GM04503 (cell line): ENCODE data around the gene NPIPA3.
"Not testable (repeated sequence)": the region's sequence is repeated elsewhere in the genome, so short reads cannot be mapped to it uniquely, and the experiment has no call there.

Experiments used
- DNase-seq: peaks from one replicate; pipeline ENCODE4 v3.0.0-alpha.2; 2012; ENCODE audit warnings: low read depth

NPIPA3 gene

DNA sequence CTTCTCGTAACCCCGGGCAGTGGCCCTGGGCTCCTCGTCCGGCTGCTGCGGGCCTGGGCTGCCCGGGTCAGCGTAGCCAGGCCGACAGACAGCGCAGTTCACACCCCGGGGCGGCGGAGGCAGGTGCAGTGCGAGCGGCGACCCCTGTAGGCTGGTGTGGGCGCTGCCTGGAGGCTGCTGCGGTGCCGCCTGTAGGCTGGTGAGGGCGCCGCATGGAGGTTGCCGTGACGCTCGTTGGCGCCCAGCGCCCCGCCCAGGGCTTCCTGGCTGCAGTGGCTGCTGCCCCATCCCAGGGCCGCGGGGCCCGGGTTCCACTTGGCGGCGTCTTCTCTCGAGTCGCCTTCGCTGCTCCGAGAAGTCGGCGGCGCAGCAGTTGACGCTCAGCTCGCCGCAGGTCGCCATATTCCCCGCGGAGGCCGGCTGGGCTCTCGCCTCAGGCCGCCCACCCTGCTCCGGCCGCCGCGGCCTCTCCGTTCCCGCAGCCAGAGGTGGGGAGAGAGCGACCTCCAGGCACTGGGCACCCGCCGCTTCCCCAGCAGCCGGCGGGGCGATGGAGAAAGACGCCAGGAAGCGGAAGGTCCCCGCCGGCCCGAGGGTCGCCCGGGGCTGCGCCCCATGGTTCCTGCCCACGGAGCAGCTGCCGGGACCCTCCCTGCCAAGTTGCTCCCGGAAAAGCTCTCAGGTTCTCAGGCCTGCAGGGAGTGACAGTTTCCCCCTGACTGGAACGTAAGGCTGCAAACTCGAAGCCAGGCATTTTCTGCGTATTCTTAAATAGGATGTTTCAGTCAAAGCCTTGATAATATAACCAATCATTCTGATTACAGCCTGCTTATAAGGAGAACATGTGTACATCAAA lies at the start of gene NPIPA3:
Gene NPIPA3, plus strand, starts transcription at position 256 of the 856 bp plus-strand sequence. CDS start 5,533 bp downstream, outside the sequence.
- not testable (repeated sequence) for DNase-seq

DNA sequence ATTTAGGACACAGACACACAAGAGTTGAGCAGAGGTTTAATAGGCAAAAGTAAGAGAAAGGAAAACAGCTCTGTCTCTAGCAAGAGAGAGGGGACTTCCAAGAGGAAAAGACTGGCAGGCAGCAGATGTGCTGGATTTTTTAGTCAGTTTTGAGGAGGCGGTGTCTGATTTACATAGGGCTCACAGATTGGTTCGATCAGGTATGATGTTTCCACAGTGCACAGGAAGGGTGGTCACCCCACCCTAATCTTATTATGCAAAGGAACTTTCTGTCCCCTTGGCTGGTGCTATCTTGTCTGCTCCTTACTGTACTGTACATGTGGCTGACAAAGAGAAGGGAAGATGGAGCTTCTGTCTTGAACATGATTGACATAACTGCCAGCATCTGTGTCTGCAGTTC lies 45.1 kb upstream of the NPIPA3 start:
- DNase-seq: no peak

DNA sequence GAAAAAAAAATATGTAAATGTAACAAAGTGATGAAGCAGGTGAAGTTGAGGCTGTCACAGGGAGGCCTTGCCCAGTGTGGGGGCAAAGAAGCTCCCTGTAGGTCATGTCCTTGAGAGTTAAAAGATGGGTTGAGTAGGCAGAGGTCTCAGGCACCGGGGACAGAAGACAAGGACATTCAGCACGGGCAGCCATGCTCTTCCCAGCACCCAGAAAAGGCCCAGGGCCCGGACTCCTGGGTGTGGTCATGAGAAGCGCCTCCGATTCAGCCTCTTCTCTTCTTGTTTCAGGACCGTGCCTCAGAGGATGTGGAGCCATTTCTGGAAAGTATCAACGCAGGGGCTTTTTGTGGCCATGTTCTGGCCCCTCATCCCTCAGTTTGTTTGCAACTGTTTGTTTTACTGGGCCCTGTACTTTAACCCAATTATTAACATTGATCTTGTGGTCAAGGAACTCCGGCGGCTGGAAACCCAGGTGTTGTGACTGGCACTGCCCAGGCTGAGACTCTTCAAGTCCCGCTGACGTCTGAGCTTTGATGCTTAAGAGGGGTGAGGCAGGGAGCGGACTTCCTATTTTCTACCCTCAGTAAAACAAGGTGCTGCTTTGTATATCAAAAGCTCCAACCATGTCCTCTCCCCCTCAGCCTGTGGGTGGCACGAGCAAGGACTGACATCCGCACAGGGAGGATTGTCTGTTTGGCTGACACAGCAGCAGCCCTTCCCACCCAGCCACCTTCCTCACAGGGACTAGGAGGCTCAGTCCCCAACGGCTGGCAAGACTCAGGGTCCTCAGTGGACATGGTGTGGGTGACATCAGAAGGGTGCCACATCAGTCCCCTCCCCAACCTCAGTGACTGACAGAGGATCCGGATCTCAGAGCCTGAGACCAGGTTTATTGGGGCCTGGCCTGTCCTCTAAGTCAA lies 35.6 kb upstream of the NPIPA3 start:
- DNase-seq: no peak

DNA sequence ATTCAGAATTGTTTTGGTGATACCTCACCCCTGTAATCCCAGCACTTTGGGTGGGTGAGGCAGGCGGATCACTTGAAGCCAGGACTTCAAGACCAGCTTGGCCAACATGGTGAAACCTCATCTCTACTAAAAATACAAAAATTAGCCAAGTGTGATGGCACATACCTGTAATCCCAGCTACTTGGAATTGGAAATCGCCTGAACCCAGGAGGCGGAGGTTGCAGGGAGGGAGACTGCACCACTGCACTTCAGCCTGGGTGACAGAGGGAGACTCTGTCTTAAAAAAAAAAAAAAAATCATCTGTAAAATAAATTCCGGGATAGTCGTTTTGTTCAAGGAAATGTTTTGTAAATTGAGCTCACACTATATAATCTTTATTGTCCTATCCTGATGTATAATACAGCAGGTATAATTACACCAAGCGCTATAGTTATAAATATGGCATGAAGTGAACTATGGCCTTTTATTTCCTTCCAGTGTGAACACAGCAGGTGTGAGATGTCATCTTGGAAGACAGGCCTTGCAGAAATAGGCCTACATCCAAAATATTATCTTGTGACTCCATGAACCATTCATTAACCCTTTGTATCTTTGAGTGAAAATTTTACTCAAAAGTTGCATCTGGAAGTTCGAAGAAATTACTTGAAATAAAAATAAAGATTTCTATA lies 34.5 kb upstream of the NPIPA3 start:
- no peak for DNase-seq

DNA sequence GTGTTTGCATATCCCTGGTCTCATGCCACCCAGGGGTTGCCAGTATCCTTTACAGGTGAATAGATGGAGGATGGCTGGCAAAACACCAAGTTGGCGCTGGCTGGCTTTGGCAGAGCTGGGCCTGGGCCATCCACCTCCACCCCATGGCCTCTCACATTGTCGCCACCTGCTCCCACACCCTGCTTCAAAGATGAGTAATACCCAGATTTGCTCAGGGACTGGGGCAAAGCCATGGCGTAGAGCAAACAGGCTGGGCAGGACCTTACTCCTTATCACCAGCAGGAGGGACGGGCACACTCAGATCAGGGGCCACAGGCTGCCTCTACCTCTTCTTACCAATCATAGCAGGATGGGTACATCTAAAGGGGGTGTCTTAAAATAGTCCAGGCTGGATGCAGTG lies 33.4 kb upstream of the NPIPA3 start:
- no peak for DNase-seq

DNA sequence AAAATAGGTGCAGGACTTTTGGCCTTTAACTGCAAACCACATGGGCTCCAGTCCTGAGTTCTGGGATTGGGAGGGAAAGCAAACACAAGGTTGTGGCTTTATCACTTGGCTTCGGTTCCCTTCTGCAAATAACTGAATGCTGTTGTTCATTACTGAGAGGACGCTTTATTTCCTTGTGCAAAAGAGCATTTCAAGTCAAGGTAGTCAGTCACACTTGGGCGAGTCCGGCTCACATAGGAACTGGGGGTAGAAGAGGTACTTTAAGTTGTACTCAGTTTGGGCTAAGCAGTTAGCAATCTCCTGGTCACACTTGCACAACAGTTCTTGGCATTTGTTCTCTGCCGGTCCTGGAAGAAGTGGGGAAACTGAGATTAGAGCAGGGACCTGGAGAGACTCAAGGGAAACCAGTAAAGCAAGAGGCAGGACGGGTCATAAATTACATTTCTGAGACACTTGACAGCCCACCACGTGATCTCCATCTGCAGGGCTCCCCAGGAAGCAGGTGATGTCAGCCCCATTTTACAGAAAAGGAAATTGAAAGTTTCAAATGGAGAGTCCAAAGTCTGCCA lies 30.7 kb upstream of the NPIPA3 start:
- no peak for DNase-seq

DNA sequence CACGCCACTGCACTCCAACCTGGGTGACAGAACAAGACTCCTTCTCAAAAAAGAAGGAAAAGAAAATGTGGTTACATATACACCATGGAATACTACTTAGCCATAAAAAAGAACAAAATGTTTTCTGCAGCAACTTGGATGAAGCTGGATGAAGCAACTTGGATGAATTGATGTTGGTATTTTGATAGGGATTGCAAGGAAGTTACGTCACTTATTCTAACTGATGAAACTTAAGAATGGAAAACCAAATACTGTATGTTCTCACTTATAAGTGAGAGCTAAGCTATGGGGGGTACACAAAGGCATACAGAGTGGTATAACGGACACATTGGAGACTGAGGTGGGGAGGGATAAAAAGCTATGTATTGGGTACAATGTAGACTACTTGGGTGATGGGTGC lies 26.6 kb upstream of the NPIPA3 start:
- no peak for DNase-seq

DNA sequence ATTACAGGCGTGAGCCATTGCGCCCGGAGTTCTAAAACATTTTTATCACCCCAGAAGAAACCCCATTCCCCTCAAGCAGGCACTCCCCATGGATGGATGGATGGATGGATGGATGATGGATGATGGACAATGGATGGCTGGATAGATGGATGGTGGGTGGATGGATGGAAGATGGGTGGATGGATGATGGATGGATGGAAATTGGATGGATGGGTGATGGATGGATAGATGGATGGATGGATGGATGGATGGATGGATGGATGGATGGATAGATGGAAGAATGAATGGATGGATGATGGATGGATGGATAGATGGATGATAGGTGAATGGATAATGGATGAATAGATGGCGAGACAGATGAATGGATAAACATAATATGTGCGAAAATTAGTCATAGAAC lies 25.6 kb upstream of the NPIPA3 start:
- no peak for DNase-seq

DNA sequence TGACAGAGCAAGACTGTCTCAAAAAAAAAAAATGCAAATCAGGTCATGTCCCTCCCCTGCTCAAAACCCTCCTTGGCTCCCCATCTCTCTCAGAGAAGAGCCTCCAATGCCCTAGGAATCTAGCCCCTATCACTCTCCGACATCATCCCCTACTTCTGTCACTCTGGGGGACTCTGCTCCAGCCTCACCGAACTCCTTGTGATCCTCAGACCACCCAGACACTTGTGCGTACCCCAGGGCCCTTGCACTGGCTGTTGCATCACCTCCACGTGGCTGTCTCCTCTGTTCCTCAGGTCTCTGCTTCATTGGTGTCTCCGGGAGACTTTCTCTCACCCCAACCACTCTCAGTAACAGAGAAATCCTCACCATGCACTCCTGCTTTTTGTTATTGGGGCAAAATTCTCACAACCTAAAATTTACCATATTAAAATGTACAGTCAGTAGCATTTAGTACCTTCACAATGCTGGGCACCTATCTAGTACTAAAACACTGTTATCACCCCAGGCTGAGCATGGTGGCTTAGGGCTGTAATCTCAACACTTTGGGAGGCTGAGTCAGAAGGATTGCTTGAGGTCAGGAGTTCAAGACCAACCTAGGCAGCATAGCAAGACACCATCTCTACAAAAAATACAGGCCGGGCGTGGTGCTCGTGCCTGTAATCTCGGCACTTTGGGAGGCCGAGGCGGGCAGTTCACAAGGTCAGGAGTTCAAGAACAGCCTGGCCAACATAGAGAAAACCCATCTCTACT lies 24.3 kb upstream of the NPIPA3 start:
- DNase-seq: no peak

DNA sequence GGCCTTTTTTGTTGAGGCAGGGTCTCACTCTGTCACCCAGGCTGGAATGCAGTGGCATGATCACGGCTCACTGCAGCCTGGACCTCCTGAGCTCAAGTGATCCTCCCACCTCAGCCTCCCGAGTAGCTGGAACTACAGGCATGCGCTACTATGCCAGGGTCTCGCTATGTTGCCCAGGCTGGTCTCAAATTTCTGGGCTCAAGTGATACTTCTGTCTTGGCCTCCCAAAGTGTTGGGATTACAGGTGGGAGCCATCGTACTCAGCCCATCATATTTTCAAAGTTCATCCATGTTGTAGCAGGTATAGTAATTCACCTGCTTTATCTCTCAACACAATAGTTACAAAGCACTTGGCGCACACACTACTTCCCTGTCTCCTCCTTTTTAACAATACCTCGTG lies 22.8 kb upstream of the NPIPA3 start:
- DNase-seq: not testable (repeated sequence)

DNA sequence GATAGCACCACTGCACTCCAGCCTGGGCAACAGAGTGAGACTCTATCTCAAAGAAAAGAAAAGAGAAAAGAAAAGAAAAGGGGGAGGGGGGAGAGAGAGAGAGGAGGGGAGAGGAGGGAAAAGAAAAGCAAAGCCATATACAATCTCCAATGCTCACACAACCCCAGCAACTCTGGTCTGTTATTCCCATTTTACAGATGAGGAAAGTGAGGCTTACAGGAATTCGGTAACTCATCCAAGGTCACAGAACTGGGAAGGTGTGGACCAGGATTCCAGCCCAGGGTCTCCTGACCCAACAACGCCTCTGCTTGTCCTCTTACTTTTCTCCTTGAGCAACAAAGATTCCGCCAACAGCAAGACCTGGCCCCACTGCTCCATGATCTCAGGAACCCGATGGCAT lies 22.1 kb upstream of the NPIPA3 start:
- DNase-seq: no peak

DNA sequence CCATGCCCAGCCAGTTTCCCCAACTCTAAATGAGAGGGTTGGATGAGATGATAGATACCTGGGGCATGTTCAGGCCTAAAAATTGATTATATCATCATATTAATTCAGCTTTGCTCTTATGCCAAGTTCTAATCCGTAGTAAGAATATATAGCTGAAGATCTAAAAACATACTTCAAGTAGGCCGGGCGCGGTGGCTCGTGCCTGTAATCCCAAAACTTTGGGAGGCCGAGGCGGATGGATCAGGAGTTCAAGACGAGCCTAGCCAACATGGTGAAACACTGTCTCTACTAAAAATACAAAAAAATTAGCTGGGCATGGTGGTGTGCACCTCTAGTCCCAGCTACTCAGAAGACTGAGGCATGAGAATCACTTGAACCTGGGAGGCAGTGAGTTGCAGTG lies 21.1 kb upstream of the NPIPA3 start:
- no peak for DNase-seq

DNA sequence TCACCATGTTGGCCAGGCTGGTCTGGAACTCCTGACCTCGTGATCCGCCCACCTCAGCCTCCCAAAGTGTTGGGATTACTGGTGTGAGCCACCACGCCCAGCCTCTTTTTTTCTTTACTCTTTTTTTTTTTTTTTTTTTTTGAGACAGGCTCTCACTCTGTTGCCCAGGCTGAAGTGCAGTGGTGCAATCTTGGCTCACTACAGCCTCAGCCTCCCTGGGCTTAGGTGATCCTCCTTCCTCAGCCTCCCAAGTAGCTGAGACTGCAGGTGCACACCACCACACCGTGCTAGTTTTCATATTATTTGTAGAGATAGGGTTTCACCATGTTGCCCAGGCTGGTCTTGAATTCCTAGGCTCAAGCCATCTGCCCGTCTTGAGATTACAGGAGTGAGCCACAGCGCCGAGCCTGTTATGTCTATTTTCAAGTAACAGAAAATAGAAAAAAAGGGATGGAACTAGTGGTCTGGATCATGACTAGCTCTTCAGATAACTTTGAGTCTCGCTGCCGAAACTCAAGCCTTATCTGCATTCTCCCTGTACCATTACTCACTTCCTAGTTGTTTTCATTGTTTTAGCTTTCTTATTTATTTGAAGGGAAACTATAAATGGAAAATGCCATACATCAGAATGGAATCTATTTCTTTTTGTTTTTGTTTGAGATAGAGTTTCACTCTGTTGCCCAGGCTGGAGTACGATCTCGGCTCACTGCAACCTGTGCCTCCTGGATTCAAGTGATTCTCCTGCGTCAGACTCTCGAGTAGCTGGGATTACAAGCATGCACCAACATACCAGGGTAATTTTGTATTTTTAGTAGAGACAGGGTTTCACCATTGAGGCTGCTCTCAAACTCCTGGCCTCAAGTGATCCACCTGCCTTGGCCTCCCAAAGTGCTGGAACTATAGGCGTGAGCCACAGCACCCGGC lies 17.1 kb upstream of the NPIPA3 start:
- not testable (repeated sequence) for DNase-seq

DNA sequence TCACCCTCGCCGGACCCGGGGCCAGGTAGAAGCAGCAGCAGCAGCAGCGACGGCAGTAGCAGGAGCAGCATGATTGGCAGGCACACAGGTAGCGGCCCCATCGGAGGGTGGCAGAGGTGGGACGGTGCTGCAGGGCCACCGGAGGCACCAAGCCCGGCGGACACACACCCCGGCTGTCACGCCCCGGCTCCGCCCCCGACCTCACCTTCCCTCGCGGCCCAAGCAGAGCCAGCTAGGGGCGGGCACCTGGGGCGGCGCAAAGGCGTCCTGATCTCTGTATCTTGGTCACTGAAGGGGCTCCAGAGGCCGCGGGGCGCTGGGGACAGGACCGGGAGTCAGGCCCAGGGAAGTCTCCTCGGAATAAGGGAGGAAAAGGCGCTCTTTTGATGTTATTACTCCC lies 9.1 kb upstream of the NPIPA3 start, which contains the start of gene PLA2G10:
Gene PLA2G10, minus strand, starts transcription at position 180 of the 400 bp plus-strand sequence. Its CDS starts 79 bp downstream, at position 101.
- not testable (repeated sequence) for DNase-seq

DNA sequence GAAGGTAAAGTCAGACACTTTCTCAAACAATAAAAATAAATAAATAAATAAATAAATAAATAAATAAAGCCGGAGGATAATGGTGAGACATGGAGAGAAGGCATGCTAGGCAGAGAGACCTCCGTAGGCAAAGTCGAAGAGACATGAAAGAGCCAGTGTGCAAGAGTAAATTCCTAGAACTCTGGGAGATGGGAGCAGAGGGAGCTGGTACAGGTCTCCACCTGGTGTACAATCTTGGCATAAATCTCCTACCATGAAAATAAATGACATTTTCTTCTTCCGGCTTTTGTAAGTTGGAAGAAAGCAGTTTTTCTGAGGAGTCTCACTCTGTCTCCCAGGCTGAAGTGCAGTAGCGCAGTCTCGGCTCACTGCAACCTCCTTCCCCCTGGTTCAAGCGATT lies 1.4 kb upstream of the NPIPA3 start:
- not testable (repeated sequence) for DNase-seq

DNA sequence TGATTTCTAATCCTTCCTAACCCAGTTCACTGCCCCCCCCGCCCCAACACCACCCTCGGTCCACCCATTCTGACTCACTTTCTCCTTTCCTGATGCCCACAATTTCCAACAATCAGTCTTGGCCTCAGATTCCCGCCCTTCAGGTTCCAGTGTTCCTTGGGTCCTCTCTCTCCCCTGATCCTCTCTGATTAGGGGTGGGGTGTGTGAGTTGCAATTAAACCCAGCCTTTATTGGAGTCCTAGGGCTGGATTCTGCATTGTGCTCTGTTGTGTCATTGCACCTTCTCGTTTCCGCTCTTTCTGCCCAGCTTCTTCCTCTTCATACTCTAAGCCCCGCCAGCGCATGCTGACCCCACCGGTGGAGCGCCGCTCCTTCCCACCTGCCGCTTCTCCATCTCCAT lies 539 bp upstream of the NPIPA3 start:
- not testable (repeated sequence) for DNase-seq

DNA sequence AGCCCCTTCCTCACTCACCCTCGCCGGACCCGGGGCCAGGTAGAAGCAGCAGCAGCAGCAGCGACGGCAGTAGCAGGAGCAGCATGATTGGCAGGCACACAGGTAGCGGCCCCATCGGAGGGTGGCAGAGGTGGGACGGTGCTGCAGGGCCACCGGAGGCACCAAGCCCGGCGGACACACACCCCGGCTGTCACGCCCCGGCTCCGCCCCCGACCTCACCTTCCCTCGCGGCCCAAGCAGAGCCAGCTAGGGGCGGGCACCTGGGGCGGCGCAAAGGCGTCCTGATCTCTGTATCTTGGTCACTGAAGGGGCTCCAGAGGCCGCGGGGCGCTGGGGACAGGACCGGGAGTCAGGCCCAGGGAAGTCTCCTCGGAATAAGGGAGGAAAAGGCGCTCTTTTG lies 30.0 kb downstream of the NPIPA3 start:
- DNase-seq: not testable (repeated sequence)

DNA sequence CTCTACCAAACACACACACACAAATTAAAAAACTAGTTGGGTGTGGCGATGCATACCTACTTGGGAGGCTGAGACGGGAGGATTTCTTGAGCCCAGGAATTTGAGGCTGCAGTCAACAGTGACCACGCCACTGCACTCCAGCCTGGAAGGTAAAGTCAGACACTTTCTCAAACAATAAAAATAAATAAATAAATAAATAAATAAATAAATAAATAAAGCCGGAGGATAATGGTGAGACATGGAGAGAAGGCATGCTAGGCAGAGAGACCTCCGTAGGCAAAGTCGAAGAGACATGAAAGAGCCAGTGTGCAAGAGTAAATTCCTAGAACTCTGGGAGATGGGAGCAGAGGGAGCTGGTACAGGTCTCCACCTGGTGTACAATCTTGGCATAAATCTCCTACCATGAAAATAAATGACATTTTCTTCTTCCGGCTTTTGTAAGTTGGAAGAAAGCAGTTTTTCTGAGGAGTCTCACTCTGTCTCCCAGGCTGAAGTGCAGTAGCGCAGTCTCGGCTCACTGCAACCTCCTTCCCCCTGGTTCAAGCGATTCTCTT lies 37.7 kb downstream of the NPIPA3 start:
- DNase-seq: not testable (repeated sequence)

DNA sequence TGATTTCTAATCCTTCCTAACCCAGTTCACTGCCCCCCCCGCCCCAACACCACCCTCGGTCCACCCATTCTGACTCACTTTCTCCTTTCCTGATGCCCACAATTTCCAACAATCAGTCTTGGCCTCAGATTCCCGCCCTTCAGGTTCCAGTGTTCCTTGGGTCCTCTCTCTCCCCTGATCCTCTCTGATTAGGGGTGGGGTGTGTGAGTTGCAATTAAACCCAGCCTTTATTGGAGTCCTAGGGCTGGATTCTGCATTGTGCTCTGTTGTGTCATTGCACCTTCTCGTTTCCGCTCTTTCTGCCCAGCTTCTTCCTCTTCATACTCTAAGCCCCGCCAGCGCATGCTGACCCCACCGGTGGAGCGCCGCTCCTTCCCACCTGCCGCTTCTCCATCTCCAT lies 38.6 kb downstream of the NPIPA3 start:
- not testable (repeated sequence) for DNase-seq
